HepG2 (cell line): ENCODE results near the gene ZG16. TPM values are rescaled to one million over a fixed set of nuclear protein-coding genes. Genes with fewer than 3 reads are reported as not detected.

ENCODE experiments used
- CEBPG ChIP-seq: IDR thresholded peaks from 2 replicates; pipeline ENCODE4 v1.6.1; 2016
- CENPT ChIP-seq: sonication (generic); formaldehyde crosslinking; IDR thresholded peaks from 2 replicates; pipeline ENCODE4 v1.8.0; 2022; ENCODE audit warnings: low read depth, mild to moderate bottlenecking, moderate library complexity, missing genetic modification reagents
- CREBL2 ChIP-seq: sonication (generic); formaldehyde crosslinking; IDR thresholded peaks from 2 replicates; pipeline ENCODE4 v1.8.1; 2023; ENCODE audit warnings: missing genetic modification reagents, mild to moderate bottlenecking, borderline replicate concordance
- ELF3 ChIP-seq: IDR thresholded peaks from 2 replicates; pipeline ENCODE4 v1.6.1; 2016; ENCODE audit warnings: missing genetic modification reagents, missing compliant biosample characterization
- ETV5 ChIP-seq: IDR thresholded peaks from 2 replicates; pipeline ENCODE4 v1.6.1; 2018; ENCODE audit warnings: missing biosample characterization, missing genetic modification reagents, inconsistent platforms, borderline replicate concordance
- FOXM1 ChIP-seq: sonication (generic); formaldehyde crosslinking; IDR thresholded peaks from 2 replicates; pipeline ENCODE4 v1.5.0; 2020; ENCODE audit warnings: missing genetic modification reagents
- GLI4 ChIP-seq: sonication (generic); formaldehyde crosslinking; IDR thresholded peaks from 2 replicates; pipeline ENCODE4 v1.5.1; 2020; ENCODE audit warnings: missing genetic modification reagents, mild to moderate bottlenecking, moderate library complexity, borderline replicate concordance
- HDAC6 ChIP-seq: fragments of 200-600 bp; sonication (generic); IDR thresholded peaks from 2 replicates; pipeline ENCODE4 v1.7.0; 2017; ENCODE audit warnings: mild to moderate bottlenecking, antibody characterized with exemption, low read length, low read depth
- IRX3 ChIP-seq: sonication (generic); formaldehyde crosslinking; IDR thresholded peaks from 2 replicates; pipeline ENCODE4 v1.8.1; 2023; ENCODE audit warnings: mild to moderate bottlenecking, low read depth, missing genetic modification reagents, borderline replicate concordance
- KDM5B ChIP-seq: sonication (generic); formaldehyde crosslinking; IDR thresholded peaks from 2 replicates; pipeline ENCODE4 v1.4.0; 2020; ENCODE audit warnings: missing genetic modification reagents, mild to moderate bottlenecking, borderline replicate concordance
- KDM6A ChIP-seq: IDR thresholded peaks from 2 replicates; pipeline ENCODE4 v1.6.1; 2016; ENCODE audit warnings: low read depth
- NCOA2 ChIP-seq: sonication (generic); formaldehyde crosslinking; IDR thresholded peaks from 2 replicates; pipeline ENCODE4 v1.8.0; 2022; ENCODE audit warnings: inconsistent platforms
- RXRA ChIP-seq: sonication (generic); formaldehyde crosslinking; IDR thresholded peaks from 2 replicates; pipeline ENCODE4 v1.5.1; 2020; ENCODE audit warnings: missing genetic modification reagents
- TRIM24 ChIP-seq: sonication (generic); formaldehyde crosslinking; IDR thresholded peaks from 2 replicates; pipeline ENCODE4 v1.8.0; 2022; ENCODE audit warnings: mild to moderate bottlenecking, missing genetic modification reagents
- ZBTB25 ChIP-seq: IDR thresholded peaks from 2 replicates; pipeline ENCODE4 v1.6.1; 2018; ENCODE audit warnings: missing genetic modification reagents
- ZBTB40 ChIP-seq, 2 experiments: fragments of 450-650 bp in 1 of 2; sonication (generic) in 1 of 2; formaldehyde crosslinking in 1 of 2; IDR thresholded peaks; 2 replicates each; pipeline versions ENCODE4 v1.6.1 to v1.8.0; 2016 to 2022; ENCODE audit warnings: antibody characterized with exemption in 1 of 2, mild to moderate bottlenecking in 1 of 2, missing genetic modification reagents in 1 of 2
- ZNF44 ChIP-seq: sonication (generic); formaldehyde crosslinking; IDR thresholded peaks from 2 replicates; pipeline ENCODE4 v1.5.1; 2020; ENCODE audit warnings: mild to moderate bottlenecking, missing genetic modification reagents
- ZNF782 ChIP-seq: sonication (generic); formaldehyde crosslinking; IDR thresholded peaks from 2 replicates; pipeline ENCODE4 v1.4.0; 2020; ENCODE audit warnings: missing genetic modification reagents, mild to moderate bottlenecking, borderline replicate concordance
- ZSCAN21 ChIP-seq: sonication (generic); formaldehyde crosslinking; IDR thresholded peaks from 2 replicates; pipeline ENCODE4 v1.8.0; 2022; ENCODE audit warnings: mild to moderate bottlenecking, missing genetic modification reagents, moderate library complexity, borderline replicate concordance
- ZSCAN25 ChIP-seq: sonication (generic); formaldehyde crosslinking; IDR thresholded peaks from 2 replicates; pipeline ENCODE4 v1.8.0; 2022; ENCODE audit warnings: mild to moderate bottlenecking, missing genetic modification reagents
- polyA plus RNA-seq, 8 experiments: library from polyadenylated mRNA; depleted of rRNA in 3 of 8; stranded (reverse) in 7 of 8; unstranded in 1 of 8; fragments of >200 nt; fragmentation: Illumina TruSeq in 4 of 8; extraction: Trizol in 4 of 8; gene quantifications; 2 replicates each; pipeline versions ENCODE4 v1.2.1 to v1.2.3, GENCODE V29; 2011 to 2016; ENCODE audit warnings: low read depth in 4 of 8, missing spikeins in 1 of 8, mixed read lengths in 1 of 8; ENCODE audit not compliant: insufficient read depth in 1 of 8
- total RNA-seq, 5 experiments: library from RNA; depleted of rRNA; stranded (reverse); fragments of >200 nt; fragmentation: Illumina TruSeq; extraction: Trizol; gene quantifications; 2 replicates each; pipeline ENCODE4 v1.2.3, GENCODE V29; 2016; ENCODE audit warnings: low read depth in 1 of 5

The ZG16 gene
- total and polyA plus RNA-seq, 2 of the 13 experiments (the other 11 are each of a cell fraction or from before 2014, with no cell fraction given): 0.04 to 0.07 TPM

- peak; percentile 56; the same call in 1 of the 2 replicates for TF ChIP-seq CREBL2 (CRISPR knock-in tag)
- no peak for TF ChIP-seq ZBTB40 (IDR thresholded peaks at IDR 0.05)
- TF ChIP-seq ZBTB40 (CRISPR knock-in tag; IDR thresholded peaks at IDR 0.05): 0 out of 2 replicates have a peak, but pooled peaks have one; percentile 38
- TF ChIP-seq HDAC6: no peak
- peak; percentile 51; the same call in 1 of the 2 replicates for TF ChIP-seq CEBPG (CRISPR knock-in tag)
- TF ChIP-seq FOXM1: no peak
- TF ChIP-seq ZSCAN25 (CRISPR knock-in tag): peak; percentile 72
- 0 out of 2 replicates have a peak, but pooled peaks have one; percentile 15 for TF ChIP-seq ELF3 (CRISPR knock-in tag)
- peak; percentile 86 for TF ChIP-seq ZNF44 (CRISPR knock-in tag)
- no peak for TF ChIP-seq ZNF782
- TF ChIP-seq GLI4 (CRISPR knock-in tag): peak; percentile 78; the same call in 1 of the 2 replicates
- TF ChIP-seq ZSCAN21 (CRISPR knock-in tag): peak; percentile 64; the same call in 1 of the 2 replicates
- TF ChIP-seq RXRA (CRISPR knock-in tag): peak; percentile 67
- TF ChIP-seq ZBTB25 (CRISPR knock-in tag): peak; percentile 55
- no peak for TF ChIP-seq CENPT (CRISPR knock-in tag)
- peak; percentile 42; the same call in 1 of the 2 replicates for TF ChIP-seq NCOA2 (CRISPR knock-in tag)
- 0 out of 2 replicates have a peak, but pooled peaks have one; percentile 38 for TF ChIP-seq KDM6A (CRISPR knock-in tag)
- peak; percentile 67; the same call in 1 of the 2 replicates for TF ChIP-seq KDM5B (CRISPR knock-in tag)
- no peak for TF ChIP-seq IRX3 (CRISPR knock-in tag)
- TF ChIP-seq TRIM24 (CRISPR knock-in tag): no peak
- no peak for TF ChIP-seq ETV5 (CRISPR knock-in tag)
Observed at GRCh38 chr16:29784901-29785500, 6.9 kb downstream of the ZG16 start (continued).
